Parathyroid adenoma (tissue), 2 donors: ENCODE data around the gene KRTAP4-12.
"Not testable (repeated sequence)": the region's sequence is repeated elsewhere in the genome, so short reads cannot be mapped to it uniquely, and the experiment has no call there.

Experiments
- H2AFZ ChIP-seq: fragments of 300-600 bp; sonication (generic); one replicate; pipeline ENCODE4 v1.7.0; 2017; ENCODE audit warnings: antibody characterized with exemption, mild to moderate bottlenecking
- H3K27ac ChIP-seq: fragments of 300-600 bp; sonication (generic); one replicate; pipeline ENCODE4 v1.7.0; 2017
- H3K27me3 ChIP-seq: fragments of 300-600 bp; sonication (generic); one replicate; pipeline ENCODE4 v1.7.0; 2017; ENCODE audit warnings: low read length; ENCODE audit not compliant: control insufficient read depth, insufficient read depth
- H3K36me3 ChIP-seq: fragments of 300-600 bp; sonication (generic); one replicate; pipeline ENCODE4 v1.7.0; 2017; ENCODE audit warnings: low read length; ENCODE audit not compliant: control insufficient read depth, insufficient read depth
- H3K4me1 ChIP-seq: fragments of 300-600 bp; sonication (generic); one replicate; pipeline ENCODE4 v1.7.0; 2017; ENCODE audit warnings: control low read depth
- H3K4me2 ChIP-seq: fragments of 300-600 bp; sonication (generic); one replicate; pipeline ENCODE4 v1.7.0; 2017; ENCODE audit warnings: low read length
- H3K4me3 ChIP-seq: fragments of 300-600 bp; sonication (generic); one replicate; pipeline ENCODE4 v1.7.0; 2017; ENCODE audit warnings: low read depth, low read length
- H3K79me2 ChIP-seq: fragments of 300-600 bp; sonication (generic); one replicate; pipeline ENCODE4 v1.7.0; 2017; ENCODE audit warnings: control low read depth
- H3K9ac ChIP-seq: fragments of 300-600 bp; sonication (generic); one replicate; pipeline ENCODE4 v1.7.0; 2017; ENCODE audit warnings: mild to moderate bottlenecking
- H3K9me3 ChIP-seq: fragments of 300-600 bp; sonication (generic); one replicate; pipeline ENCODE4 v1.7.0; 2017; ENCODE audit warnings: low read length; ENCODE audit not compliant: control insufficient read depth
- TF ChIP-seq, protein P1 (sequence below): fragments of 300-600 bp; sonication (generic); IDR thresholded peaks from one replicate; pipeline ENCODE4 v1.7.0; 2017; ENCODE audit warnings: antibody characterized with exemption, mild to moderate bottlenecking
- donor health status: primary hyperparathyroidism.

KRTAP4-12 gene

DNA sequence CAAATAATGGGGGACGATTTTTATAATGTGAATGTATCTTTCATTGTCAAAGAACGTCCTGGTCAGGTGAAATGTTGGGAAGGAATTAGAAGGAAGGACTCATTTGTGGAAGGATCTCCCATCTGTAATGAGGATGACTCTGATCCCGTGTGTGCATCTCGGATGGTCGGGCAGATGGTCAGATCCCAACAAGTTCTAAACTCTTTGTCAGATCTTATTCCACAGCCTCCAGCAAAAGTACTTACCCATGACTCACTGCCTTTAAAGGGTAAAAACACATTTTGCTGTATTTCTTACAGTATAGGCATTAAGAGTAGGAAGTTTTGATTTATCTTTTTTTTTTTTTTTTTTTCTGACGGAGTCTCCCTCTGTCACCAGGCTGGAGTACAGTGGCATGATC, 25.5 kb downstream of the KRTAP4-12 start:
- Histone ChIP-seq H3K27me3 (no peaks in the 10 kb centered on the region), H3K9me3 (no peaks in the 10 kb centered on the region), H2AFZ (no peak overlapping the region), H3K27ac (no peak overlapping the region), H3K36me3 (no peaks in the 10 kb centered on the region), H3K4me3 (no peak overlapping the region), H3K79me2 (no peaks in the 10 kb centered on the region), H3K9ac (no peak overlapping the region), H3K4me1 (no peaks in the 10 kb centered on the region), H3K4me2 (no peak overlapping the region)
- TF ChIP-seq, protein P1, sequence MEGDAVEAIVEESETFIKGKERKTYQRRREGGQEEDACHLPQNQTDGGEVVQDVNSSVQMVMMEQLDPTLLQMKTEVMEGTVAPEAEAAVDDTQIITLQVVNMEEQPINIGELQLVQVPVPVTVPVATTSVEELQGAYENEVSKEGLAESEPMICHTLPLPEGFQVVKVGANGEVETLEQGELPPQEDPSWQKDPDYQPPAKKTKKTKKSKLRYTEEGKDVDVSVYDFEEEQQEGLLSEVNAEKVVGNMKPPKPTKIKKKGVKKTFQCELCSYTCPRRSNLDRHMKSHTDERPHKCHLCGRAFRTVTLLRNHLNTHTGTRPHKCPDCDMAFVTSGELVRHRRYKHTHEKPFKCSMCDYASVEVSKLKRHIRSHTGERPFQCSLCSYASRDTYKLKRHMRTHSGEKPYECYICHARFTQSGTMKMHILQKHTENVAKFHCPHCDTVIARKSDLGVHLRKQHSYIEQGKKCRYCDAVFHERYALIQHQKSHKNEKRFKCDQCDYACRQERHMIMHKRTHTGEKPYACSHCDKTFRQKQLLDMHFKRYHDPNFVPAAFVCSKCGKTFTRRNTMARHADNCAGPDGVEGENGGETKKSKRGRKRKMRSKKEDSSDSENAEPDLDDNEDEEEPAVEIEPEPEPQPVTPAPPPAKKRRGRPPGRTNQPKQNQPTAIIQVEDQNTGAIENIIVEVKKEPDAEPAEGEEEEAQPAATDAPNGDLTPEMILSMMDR = no peak

DNA sequence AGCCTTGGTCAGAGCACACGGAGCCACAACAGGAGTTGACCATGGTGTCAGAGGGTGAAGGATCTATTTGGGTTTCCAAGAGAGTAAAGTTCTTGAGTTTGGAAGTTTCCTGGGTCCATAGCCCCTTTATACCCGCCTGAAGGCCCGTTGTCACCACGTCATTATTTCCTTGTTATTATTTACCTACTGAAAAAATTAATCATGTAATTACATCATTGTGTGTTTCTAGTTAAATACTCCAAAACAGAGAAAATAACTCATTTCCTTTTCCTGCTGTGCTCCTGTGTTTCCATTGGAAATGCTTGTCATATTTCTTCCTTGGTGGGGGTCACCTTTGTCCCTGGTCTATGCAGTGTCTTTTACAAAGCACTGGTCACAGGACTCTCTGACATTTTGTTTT, 25.9 kb downstream of the KRTAP4-12 start, which contains the start of gene KRTAP4-8:
Gene KRTAP4-8, minus strand, starts transcription at position 101 of the 400 bp plus-strand sequence. Its CDS starts 58 bp downstream, at position 43.
- TF ChIP-seq, protein P1 = no peak
- no peaks in the 10 kb centered on the region for H3K4me1 ChIP-seq
- no peak within 1 kb of the TSS for H2AFZ ChIP-seq
- H3K4me2 ChIP-seq = no peak within 1 kb of the TSS
- H3K36me3 ChIP-seq = no peaks in the 10 kb centered on the region
- no peak within 1 kb of the TSS for H3K9ac ChIP-seq
- H3K79me2 ChIP-seq = no peaks in the 10 kb centered on the region
- H3K9me3 ChIP-seq = no peaks in the 10 kb centered on the region
- no peak within 1 kb of the TSS for H3K27ac ChIP-seq
- no peaks in the 10 kb centered on the region for H3K27me3 ChIP-seq
- no peak within 1 kb of the TSS for H3K4me3 ChIP-seq

DNA sequence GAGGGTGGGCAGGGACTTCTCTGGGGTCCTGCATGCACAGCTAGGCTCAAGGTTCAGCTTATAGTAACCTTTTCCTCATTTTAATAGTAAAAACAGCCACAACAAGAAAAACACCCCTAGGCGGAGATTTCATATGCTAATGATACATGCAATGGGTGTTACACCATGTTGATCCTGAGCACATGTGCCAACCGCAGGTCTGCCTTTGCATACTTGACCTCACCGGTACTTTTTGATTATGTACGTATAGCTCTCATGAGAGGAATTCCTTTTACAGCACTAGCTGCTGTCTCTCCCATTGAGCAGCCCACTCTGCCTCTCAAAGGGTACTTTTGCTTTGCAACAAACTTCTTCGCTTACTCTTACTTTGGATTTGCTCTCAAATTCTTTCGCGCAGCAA, 27.9 kb downstream of the KRTAP4-12 start:
- Histone ChIP-seq H3K4me3 (no peak overlapping the region), H3K4me2 (no peak overlapping the region), H3K27ac (no peak overlapping the region), H3K9ac (no peak overlapping the region), H3K9me3 (no peaks in the 10 kb centered on the region), H3K27me3 (no peaks in the 10 kb centered on the region), H2AFZ (no peak overlapping the region), H3K79me2 (no peaks in the 10 kb centered on the region), H3K4me1 (no peaks in the 10 kb centered on the region), H3K36me3 (no peaks in the 10 kb centered on the region)
- TF ChIP-seq, protein P1 = no peak

GRCh38 chr17:41088760-41089352, 35.1 kb downstream of the KRTAP4-12 start:
- not testable (repeated sequence) for H3K9ac ChIP-seq, H3K27me3 ChIP-seq, H3K79me2 ChIP-seq, H2AFZ ChIP-seq, H3K4me2 ChIP-seq, H3K4me1 ChIP-seq, H3K36me3 ChIP-seq, H3K27ac ChIP-seq, H3K9me3 ChIP-seq, H3K4me3 ChIP-seq

DNA sequence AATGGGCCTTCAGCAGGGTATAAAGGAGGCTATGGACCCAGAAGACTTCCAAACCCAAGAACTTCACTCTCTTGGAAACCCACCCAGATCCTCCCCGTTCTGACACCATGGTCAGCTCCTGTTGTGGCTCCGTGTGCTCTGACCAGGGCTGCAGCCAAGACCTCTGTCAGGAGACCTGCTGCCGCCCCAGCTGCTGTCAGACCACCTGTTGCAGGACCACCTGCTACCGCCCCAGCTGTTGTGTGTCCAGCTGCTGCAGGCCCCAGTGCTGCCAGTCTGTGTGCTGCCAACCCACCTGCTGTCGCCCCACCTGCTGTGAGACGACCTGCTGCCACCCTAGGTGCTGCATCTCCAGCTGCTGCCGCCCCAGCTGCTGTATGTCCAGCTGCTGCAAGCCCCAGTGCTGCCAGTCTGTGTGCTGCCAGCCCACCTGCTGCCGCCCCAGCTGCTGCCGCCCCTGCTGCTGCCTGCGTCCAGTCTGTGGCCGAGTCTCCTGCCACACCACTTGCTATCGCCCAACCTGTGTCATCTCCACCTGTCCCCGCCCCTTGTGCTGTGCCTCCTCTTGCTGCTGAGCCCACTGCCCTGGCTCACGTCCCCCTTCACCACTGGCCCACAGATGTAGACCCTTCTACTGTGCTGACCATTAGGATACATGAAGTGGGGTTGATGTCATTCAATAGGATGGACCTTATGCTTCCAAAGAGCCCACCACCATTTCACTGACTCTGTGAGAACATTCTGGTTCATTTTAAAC, 39.7 kb downstream of the KRTAP4-12 start, which contains the start of gene KRTAP4-7:
Gene KRTAP4-7, plus strand, starts transcription at position 51 of the 757 bp plus-strand sequence. Its CDS starts 57 bp downstream, at position 108.
- H3K9me3 ChIP-seq, H2AFZ ChIP-seq, H3K27me3 ChIP-seq, H3K27ac ChIP-seq, H3K4me1 ChIP-seq, H3K9ac ChIP-seq, H3K36me3 ChIP-seq, H3K4me2 ChIP-seq, H3K79me2 ChIP-seq, H3K4me3 ChIP-seq: not testable (repeated sequence)

DNA sequence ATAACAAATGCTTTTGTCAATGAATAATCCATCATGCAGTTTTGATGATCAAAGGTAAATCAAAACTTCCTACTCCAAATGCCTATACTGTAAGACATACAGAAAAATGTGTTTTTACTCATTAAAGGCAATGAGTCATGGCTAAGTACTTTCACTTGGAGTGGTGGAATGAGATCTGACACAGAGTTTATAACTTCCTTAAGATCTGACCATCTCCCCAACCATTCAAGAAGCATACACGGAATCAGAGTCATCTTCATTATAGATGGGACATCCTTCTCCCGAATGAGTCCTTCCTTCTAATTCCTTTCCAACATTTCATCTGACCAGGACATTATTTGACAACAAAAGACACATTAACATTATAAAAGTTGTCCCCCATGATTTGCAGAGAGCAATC, 40.6 kb downstream of the KRTAP4-12 start:
- not testable (repeated sequence) for H3K9me3 ChIP-seq, H3K4me3 ChIP-seq, H3K27ac ChIP-seq, H3K4me2 ChIP-seq, H3K9ac ChIP-seq, H3K79me2 ChIP-seq, H3K4me1 ChIP-seq, H2AFZ ChIP-seq, H3K36me3 ChIP-seq, H3K27me3 ChIP-seq
